GM12878 (cell line): ENCODE data around the gene TESPA1. TPM values are rescaled to one million over a fixed set of nuclear protein-coding genes. Genes with fewer than 3 reads are reported as not detected.

Experiments
- ATAC-seq: fragments of 200-7000 bp; cut with Tn5 transposase; 3 replicates; pipeline ENCODE4 v1.9.1; 2020; ENCODE audit warnings: mild to moderate bottlenecking, moderate library complexity
- BruUV-seq: library from RNA; stranded (reverse); fragments of 400-500 nt; replicated peaks from 2 replicates; lab custom pipeline; 2021; lab: Mats Ljungman, UMichigan
- CTCF ChIA-PET: fragments of 300-600 bp; sonication (Branson Sonifier 250); formaldehyde crosslinking; extraction: SDS; loops from one replicate; lab custom pipeline; 2021; ENCODE audit warnings: inconsistent platforms; lab: Yijun Ruan, JAX
- POLR2A ChIA-PET: fragments of 350-600 bp; formaldehyde crosslinking; extraction: SDS; loops from one replicate; lab custom pipeline; 2021; ENCODE audit warnings: inconsistent platforms; lab: Charles Lee
- RAD21 ChIA-PET: fragments of 300-600 bp; sonication (Branson Sonifier 250); formaldehyde crosslinking; loops from one replicate; lab custom pipeline; 2023; ENCODE audit warnings: antibody characterized with exemption; ENCODE audit not compliant: unreplicated experiment; lab: Charles Lee
- SMC1A ChIA-PET: fragments of 300-600 bp; sonication (Branson Sonifier 250); formaldehyde crosslinking; loops from one replicate; lab custom pipeline; 2023; ENCODE audit not compliant: unreplicated experiment, uncharacterized antibody; lab: Charles Lee
- DNase-seq: peaks from one replicate; pipeline ENCODE4 v3.0.0-alpha.2; 2011; ENCODE audit warnings: low read depth, low spot score
- FAIRE-seq: peaks from 3 replicates; lab custom pipeline; 2011; peaks lifted over from hg19 to GRCh38; lab: Jason Lieb, UNC
- H2AFZ ChIP-seq: 2 replicates; pipeline ENCODE4 v1.6.0; 2011; ENCODE audit warnings: low read depth, low read length, control low read depth; ENCODE audit not compliant: control insufficient read depth
- H3K27ac ChIP-seq: 2 replicates; pipeline ENCODE4 v1.5.1; 2011; ENCODE audit warnings: control low read depth; ENCODE audit not compliant: control insufficient read depth, insufficient read depth
- H3K27me3 ChIP-seq, 2 experiments: replicated peaks in 1 of 2; 2 replicates each; pipeline versions ENCODE4 v1.6.0 to v1.6.1; 2011; ENCODE audit warnings: low read length in 1 of 2; ENCODE audit not compliant: control insufficient read depth in 2 of 2, insufficient read depth in 2 of 2
- H3K36me3 ChIP-seq, 2 experiments: 2 replicates each; pipeline ENCODE4 v1.5.1; 2011; ENCODE audit warnings: low read length in 1 of 2; ENCODE audit not compliant: control insufficient read depth in 2 of 2, insufficient read depth in 2 of 2
- H3K4me1 ChIP-seq: 2 replicates; pipeline ENCODE4 v1.6.1; 2011; ENCODE audit warnings: mild to moderate bottlenecking, low read length, moderate library complexity, mixed read lengths; ENCODE audit not compliant: control insufficient read depth, insufficient read depth
- H3K4me2 ChIP-seq: 2 replicates; pipeline ENCODE4 v1.6.0; 2011; ENCODE audit warnings: control low read depth; ENCODE audit not compliant: control insufficient read depth, insufficient read depth
- H3K4me3 ChIP-seq: fragments of 200-600 bp; sonication (generic); 2 replicates; pipeline ENCODE4 v1.5.1; 2016
- H3K79me2 ChIP-seq: 2 replicates; pipeline ENCODE4 v1.6.0; 2011; ENCODE audit warnings: low read length; ENCODE audit not compliant: control insufficient read depth, insufficient read depth
- H3K9ac ChIP-seq: 2 replicates; pipeline ENCODE4 v1.8.0; 2011; ENCODE audit warnings: low read length, control low read depth, mixed read lengths; ENCODE audit not compliant: control insufficient read depth, insufficient read depth
- H3K9me3 ChIP-seq: replicated peaks from 3 replicates; pipeline ENCODE4 v1.5.1; 2011; ENCODE audit warnings: mild to moderate bottlenecking, low read length; ENCODE audit not compliant: control insufficient read depth, insufficient read depth
- H4K20me1 ChIP-seq: 2 replicates; pipeline ENCODE4 v1.6.0; 2011; ENCODE audit not compliant: control insufficient read depth, insufficient read depth
- CBX3 ChIP-seq: fragments of 200-600 bp; sonication (generic); IDR thresholded peaks from 2 replicates; pipeline ENCODE4 v1.6.1; 2016; ENCODE audit warnings: low read depth, borderline replicate concordance
- CHD4 ChIP-seq: fragments of 200-600 bp; sonication (generic); IDR thresholded peaks from 2 replicates; pipeline ENCODE4 v1.6.1; 2016; ENCODE audit warnings: mild to moderate bottlenecking
- IKZF1 ChIP-seq: fragments of 450-650 bp; conservative IDR thresholded peaks from 2 replicates; pipeline ENCODE4 v1.6.1; 2017; ENCODE audit warnings: antibody characterized with exemption, mild to moderate bottlenecking
- JUNB ChIP-seq: IDR thresholded peaks from 2 replicates; pipeline ENCODE4 v1.6.1; 2016; ENCODE audit warnings: antibody characterized with exemption, mild to moderate bottlenecking
- MEF2A ChIP-seq: IDR thresholded peaks from 2 replicates; pipeline ENCODE4 v1.6.1; 2011; ENCODE audit warnings: low read depth, mild to moderate bottlenecking, low read length, moderate library complexity; ENCODE audit not compliant: insufficient read depth
- NFIC ChIP-seq: IDR thresholded peaks from 2 replicates; pipeline ENCODE4 v1.6.1; 2012; ENCODE audit warnings: low read depth, mild to moderate bottlenecking, inconsistent platforms, low read length, moderate library complexity
- NFYB ChIP-seq: IDR thresholded peaks from 2 replicates; pipeline ENCODE4 v1.6.1; 2011; ENCODE audit warnings: low read depth, mild to moderate bottlenecking, low read length, improper control_type of control experiment, moderate library complexity; ENCODE audit not compliant: insufficient read depth
- NR2C2 ChIP-seq: IDR thresholded peaks from 2 replicates; pipeline ENCODE4 v1.6.1; 2011; ENCODE audit warnings: borderline replicate concordance, low read depth; ENCODE audit not compliant: control insufficient read depth, insufficient read length
- WGBS: methylation state at CpG from one replicate; pipeline ENCODE4 v1.1.6; 2016; ENCODE audit warnings: low lambda C conversion rate; ENCODE audit not compliant: insufficient replicate concordance, insufficient coverage; ENCODE audit errors: missing lambda C conversion rate; 5-methylcytosine and 5-hydroxymethylcytosine counted together
- in situ Hi-C: fragments of 300-500 bp; cut with MboI; formaldehyde crosslinking; loops from 9 replicates; pipeline ENCODE4 v1.14.3; 2018; ENCODE audit warnings: mixed read lengths
- intact Hi-C: fragments of 100-400 bp; cut with micrococcal nuclease; formaldehyde crosslinking; loops from one replicate; pipeline ENCODE4 v1.14.2; 2022; ENCODE audit not compliant: unreplicated experiment
- polyA plus RNA-seq, 11 experiments: library from polyadenylated mRNA; depleted of rRNA in 4 of 11; unstranded in 6 of 11; stranded (reverse) in 5 of 11; fragments of >200 nt; fragmentation: Nextera tagmentation in 4 of 11; fragmentation: Illumina TruSeq in 1 of 11; extraction: Ambion mirVana in 4 of 11; extraction: Trizol in 1 of 11; gene quantifications; 1 replicate in 1 of 11; 2 replicates in 10 of 11; pipeline versions ENCODE4 v1.2.1 to v1.2.3, GENCODE V29; 2011 to 2016; ENCODE audit warnings: inconsistent platforms in 2 of 11, missing spikeins in 2 of 11, low read depth in 1 of 11
- total RNA-seq, 4 experiments: library from RNA; depleted of rRNA in 3 of 4; stranded (reverse); fragments of >200 nt in 3 of 4; fragmentation: Illumina TruSeq in 1 of 4; extraction: Trizol in 1 of 4; gene quantifications; 2 replicates each; pipeline versions ENCODE4 v1.2.1 to v1.2.3, GENCODE V29; 2013 to 2021
- TF ChIP-seq, protein P1 (sequence below): fragments of 450-650 bp; IDR thresholded peaks from 2 replicates; pipeline ENCODE4 v1.6.1; 2016; ENCODE audit warnings: mild to moderate bottlenecking
- TF ChIP-seq, protein P2 (sequence below): fragments of 450-650 bp; formaldehyde crosslinking; IDR thresholded peaks from 2 replicates; pipeline ENCODE4 v1.4.0; 2020; ENCODE audit warnings: mild to moderate bottlenecking, moderate library complexity
- TF ChIP-seq, protein P3 (sequence below): fragments of 450-650 bp; IDR thresholded peaks from 2 replicates; pipeline ENCODE4 v1.6.1; 2018; ENCODE audit warnings: borderline replicate concordance, mild to moderate bottlenecking; ENCODE audit not compliant: partially characterized antibody

TESPA1 gene
- total and polyA plus RNA-seq, 10 of the 15 experiments (the other 5 are each of a cell fraction or from before 2014, with no cell fraction given) = 13.8 to 56.2 (median 23.9) TPM

- TF ChIP-seq NFYB (no peak), CBX3 (no peak), NFIC (no peak)
- TF ChIP-seq, all 136 proteins: peak for 0
Measured at GRCh38 chr12:54975875-54976274, 8.7 kb downstream of the TESPA1 start (continued).

DNA sequence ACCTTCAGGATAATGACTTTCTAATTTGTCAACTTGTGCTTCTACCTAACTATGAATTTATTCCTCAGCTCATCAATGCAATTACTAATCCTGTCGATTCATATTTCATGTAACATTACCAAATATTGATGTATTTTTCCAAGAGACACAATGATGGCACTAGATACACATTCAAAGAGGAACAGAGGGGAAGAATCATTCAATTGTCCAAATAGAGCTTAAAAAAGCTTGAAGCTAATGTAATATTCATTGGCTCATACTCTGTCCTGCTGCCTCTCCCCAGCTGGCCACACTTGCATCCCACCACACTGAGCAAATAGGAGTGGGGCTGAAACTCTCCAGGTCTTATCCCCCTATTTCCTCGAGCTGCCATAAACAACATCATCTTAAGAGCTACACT is 9.3 kb downstream of the TESPA1 start:
- no peak for FAIRE-seq
- in situ Hi-C loops (no loop called here), intact Hi-C loops (no loop called here)
- TF ChIP-seq, protein P1, sequence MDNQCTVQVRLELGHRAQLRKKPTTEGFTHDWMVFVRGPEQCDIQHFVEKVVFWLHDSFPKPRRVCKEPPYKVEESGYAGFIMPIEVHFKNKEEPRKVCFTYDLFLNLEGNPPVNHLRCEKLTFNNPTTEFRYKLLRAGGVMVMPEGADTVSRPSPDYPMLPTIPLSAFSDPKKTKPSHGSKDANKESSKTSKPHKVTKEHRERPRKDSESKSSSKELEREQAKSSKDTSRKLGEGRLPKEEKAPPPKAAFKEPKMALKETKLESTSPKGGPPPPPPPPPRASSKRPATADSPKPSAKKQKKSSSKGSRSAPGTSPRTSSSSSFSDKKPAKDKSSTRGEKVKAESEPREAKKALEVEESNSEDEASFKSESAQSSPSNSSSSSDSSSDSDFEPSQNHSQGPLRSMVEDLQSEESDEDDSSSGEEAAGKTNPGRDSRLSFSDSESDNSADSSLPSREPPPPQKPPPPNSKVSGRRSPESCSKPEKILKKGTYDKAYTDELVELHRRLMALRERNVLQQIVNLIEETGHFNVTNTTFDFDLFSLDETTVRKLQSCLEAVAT = no peak
- no peak for TF ChIP-seq NFIC
- TF ChIP-seq NR2C2 = no peak
- TF ChIP-seq, protein P2, sequence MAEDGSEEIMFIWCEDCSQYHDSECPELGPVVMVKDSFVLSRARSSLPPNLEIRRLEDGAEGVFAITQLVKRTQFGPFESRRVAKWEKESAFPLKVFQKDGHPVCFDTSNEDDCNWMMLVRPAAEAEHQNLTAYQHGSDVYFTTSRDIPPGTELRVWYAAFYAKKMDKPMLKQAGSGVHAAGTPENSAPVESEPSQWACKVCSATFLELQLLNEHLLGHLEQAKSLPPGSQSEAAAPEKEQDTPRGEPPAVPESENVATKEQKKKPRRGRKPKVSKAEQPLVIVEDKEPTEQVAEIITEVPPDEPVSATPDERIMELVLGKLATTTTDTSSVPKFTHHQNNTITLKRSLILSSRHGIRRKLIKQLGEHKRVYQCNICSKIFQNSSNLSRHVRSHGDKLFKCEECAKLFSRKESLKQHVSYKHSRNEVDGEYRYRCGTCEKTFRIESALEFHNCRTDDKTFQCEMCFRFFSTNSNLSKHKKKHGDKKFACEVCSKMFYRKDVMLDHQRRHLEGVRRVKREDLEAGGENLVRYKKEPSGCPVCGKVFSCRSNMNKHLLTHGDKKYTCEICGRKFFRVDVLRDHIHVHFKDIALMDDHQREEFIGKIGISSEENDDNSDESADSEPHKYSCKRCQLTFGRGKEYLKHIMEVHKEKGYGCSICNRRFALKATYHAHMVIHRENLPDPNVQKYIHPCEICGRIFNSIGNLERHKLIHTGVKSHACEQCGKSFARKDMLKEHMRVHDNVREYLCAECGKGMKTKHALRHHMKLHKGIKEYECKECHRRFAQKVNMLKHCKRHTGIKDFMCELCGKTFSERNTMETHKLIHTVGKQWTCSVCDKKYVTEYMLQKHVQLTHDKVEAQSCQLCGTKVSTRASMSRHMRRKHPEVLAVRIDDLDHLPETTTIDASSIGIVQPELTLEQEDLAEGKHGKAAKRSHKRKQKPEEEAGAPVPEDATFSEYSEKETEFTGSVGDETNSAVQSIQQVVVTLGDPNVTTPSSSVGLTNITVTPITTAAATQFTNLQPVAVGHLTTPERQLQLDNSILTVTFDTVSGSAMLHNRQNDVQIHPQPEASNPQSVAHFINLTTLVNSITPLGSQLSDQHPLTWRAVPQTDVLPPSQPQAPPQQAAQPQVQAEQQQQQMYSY (CRISPR knock-in tag) = no peak
- TF ChIP-seq CHD4 = no peak
- TF ChIP-seq, protein P3, sequence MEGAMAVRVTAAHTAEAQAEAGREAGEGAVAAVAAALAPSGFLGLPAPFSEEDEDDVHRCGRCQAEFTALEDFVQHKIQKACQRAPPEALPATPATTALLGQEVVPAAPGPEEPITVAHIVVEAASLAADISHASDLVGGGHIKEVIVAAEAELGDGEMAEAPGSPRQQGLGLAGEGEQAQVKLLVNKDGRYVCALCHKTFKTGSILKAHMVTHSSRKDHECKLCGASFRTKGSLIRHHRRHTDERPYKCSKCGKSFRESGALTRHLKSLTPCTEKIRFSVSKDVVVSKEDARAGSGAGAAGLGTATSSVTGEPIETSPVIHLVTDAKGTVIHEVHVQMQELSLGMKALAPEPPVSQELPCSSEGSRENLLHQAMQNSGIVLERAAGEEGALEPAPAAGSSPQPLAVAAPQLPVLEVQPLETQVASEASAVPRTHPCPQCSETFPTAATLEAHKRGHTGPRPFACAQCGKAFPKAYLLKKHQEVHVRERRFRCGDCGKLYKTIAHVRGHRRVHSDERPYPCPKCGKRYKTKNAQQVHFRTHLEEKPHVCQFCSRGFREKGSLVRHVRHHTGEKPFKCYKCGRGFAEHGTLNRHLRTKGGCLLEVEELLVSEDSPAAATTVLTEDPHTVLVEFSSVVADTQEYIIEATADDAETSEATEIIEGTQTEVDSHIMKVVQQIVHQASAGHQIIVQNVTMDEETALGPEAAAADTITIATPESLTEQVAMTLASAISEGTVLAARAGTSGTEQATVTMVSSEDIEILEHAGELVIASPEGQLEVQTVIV = no peak
- no peak for TF ChIP-seq IKZF1
- no peak for TF ChIP-seq MEF2A
- TF ChIP-seq JUNB = no peak
- no peaks in the 10 kb centered on the region for H3K9me3 ChIP-seq
- ATAC-seq = no peak
- peaks cover 0 to 7% of the 10 kb centered on the region in 2 experiments; a peak in 1 of 4 replicates for H3K36me3 ChIP-seq
- no peaks in the 10 kb centered on the region; the same call in 1 of the 2 replicates for H3K79me2 ChIP-seq
- no peaks in the 10 kb centered on the region for H3K4me1 ChIP-seq
- no TSS peak for BruUV-seq
- no peak overlapping the region for H3K4me2 ChIP-seq
- ChIA-PET CTCF (interaction anchor here (0.6 to 6.6 kb wide), 8 partner anchors 9 to 226 kb away, joined by 3 to 30 read pairs (median 6); partner anchors contain the start of gene TESPA1), RAD21 (interaction anchor here (0.5 kb wide), 1 partner anchor 1725 kb away, joined by 3 read pairs; no protein-coding TSS in a partner anchor), POLR2A (interaction anchor here (0.7 to 1.4 kb wide), 4 partner anchors 9 to 15 kb away, joined by 3 to 7 read pairs (median 3); partner anchors contain the start of gene TESPA1), SMC1A (interaction anchor here (1.0 to 13.8 kb wide), 5 partner anchors 10 to 97 kb away, joined by 4 to 90 read pairs (median 8); partner anchors contain the start of gene TESPA1)
- WGBS = 97% methylated on average over 2 of the region's 2 CpGs
- no peak overlapping the region for H3K27ac ChIP-seq
- H3K9ac ChIP-seq = no peak overlapping the region
- H3K27me3 ChIP-seq = no peaks in the 10 kb centered on the region
- DNase-seq = no peak
- no peak overlapping the region for H2AFZ ChIP-seq
- no peaks in the 10 kb centered on the region for H4K20me1 ChIP-seq
- H3K4me3 ChIP-seq = no peak overlapping the region
